Activated effector memory CD4-positive, alpha-beta T cell treated with Interleukin-2 at 50 U/mL for 16 hours (primary cell): ENCODE data around the gene ZNF324.
"Not testable (repeated sequence)": the region's sequence is repeated elsewhere in the genome, so short reads cannot be mapped to it uniquely, and the experiment has no call there.

Experiments used
- DNase-seq: peaks from one replicate; pipeline ENCODE4 v3.0.0-alpha.2; 2020

Gene ZNF324

GRCh38 chr19:58473775-58474174, 6.9 kb downstream of the ZNF324 start:
- DNase-seq: no peak

DNA sequence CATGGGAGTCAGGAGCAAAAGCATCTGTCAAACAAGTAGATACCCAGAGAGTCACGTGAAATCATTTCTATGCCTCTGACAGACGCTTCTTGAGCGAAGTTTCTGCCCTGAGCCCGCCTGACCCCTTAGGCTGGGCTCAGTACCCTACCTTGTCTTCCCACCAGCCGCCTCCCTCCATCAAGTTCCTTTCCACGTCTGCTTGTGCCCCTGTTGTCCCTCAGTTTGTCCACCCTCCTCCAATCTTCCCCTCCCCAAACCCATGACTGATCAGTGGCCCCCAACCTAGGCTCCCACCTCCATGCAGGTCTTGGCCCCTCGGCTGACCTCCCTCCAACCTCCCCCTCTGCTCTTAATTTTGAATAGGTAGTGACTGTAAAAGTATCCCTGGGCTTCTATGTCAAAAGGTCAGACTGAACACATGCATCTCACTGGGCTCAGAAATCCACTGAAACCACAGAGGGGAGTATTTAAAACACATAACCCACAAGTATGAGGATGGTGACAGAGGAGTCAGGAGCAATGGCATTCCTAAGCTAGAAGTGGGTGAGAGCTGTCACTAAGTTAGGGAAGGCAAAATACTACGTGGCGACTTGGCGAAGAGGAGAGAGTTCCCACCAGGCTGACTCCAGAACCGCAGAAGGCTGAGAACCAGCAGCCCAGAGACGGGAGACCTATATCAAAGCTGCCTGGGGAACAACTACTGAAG, 7.6 kb downstream of the ZNF324 start:
- DNase-seq: no peak

DNA sequence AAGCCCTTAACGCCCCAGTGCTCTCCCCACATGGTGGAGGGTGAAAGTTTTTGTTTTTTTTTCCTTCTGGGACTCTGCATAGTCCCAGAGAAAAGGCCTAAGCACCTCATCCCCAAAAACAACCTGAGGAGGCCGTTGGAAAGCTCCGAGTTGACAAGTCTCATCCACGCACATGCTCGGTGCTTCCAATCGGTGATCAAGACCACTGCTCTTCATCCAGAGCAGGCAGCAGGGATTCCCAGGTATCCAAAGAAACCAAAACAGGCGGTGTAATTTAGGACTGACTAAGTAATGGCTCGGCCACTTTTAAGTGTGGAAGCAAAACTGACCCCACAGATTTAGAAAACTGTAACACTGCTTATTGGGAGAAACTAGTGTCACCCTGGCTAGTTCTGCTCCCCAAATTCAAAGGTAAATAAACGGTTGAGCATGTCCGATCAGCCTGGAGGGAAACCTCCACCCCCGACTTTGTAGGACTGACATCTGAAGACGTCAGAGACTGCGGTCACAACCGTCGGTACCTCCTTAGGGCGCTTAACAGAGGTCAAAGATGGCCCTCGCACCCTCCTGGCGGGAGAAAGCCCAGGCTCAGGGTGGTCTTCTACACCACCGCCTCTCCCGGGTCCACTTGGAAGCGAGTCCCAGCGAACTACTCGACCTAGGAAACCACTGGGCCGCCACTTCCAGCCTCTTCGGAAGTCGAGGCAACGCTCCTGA, 8.3 kb downstream of the ZNF324 start:
- DNase-seq: no peak

GRCh38 chr19:58475714-58476497, 9.0 kb downstream of the ZNF324 start, which contains the start of gene ZNF446:
Gene ZNF446 (plus strand): TSS chr19:58476352. CDS start chr19:58477219, 867 bp downstream.
- peak; percentile 95 for DNase-seq

DNA sequence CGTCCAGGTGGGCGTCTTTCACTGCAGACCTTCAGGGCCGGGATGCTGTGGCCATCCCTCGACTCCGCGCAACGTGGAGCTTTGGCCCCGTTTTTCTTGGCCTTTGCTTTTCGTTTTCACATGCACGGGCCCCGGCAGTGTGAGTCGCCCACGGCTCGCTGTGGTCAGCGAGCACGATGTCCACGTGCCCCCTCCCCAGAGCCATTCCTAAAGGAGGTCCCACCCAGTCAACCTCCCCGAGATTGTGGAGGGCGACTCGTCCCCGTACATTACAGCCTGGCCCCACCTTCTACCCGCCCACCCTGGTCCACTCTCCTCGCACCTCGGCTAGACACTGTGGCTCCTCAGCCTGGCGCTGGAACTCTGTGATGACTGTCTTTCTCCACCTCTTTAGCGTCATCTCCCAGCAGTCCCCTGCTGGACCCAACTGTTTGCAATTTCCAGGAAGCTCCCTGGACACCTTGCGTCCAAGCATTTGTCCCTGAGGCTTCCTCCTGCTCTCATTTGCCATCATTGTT, 9.7 kb downstream of the ZNF324 start:
- no peak for DNase-seq

DNA sequence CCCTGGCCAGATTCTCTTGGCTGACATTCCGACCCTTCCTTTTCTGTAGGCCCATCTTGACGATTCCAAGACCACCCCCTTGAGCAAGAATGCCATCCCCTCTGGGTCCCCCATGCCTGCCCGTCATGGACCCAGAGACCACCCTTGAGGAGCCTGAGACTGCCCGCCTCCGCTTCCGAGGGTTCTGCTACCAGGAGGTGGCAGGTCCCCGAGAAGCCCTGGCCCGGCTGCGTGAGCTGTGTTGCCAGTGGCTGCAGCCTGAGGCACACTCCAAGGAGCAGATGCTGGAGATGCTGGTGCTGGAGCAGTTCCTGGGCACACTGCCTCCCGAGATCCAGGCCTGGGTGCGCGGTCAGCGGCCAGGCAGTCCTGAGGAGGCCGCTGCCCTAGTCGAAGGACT, 10.2 kb downstream of the ZNF324 start:
- no peak for DNase-seq

- no peak for DNase-seq
Measured at GRCh38 chr19:58477871-58478270, 11.0 kb downstream of the ZNF324 start.

GRCh38 chr19:58479303-58479702, 12.4 kb downstream of the ZNF324 start:
- no peak for DNase-seq

DNA sequence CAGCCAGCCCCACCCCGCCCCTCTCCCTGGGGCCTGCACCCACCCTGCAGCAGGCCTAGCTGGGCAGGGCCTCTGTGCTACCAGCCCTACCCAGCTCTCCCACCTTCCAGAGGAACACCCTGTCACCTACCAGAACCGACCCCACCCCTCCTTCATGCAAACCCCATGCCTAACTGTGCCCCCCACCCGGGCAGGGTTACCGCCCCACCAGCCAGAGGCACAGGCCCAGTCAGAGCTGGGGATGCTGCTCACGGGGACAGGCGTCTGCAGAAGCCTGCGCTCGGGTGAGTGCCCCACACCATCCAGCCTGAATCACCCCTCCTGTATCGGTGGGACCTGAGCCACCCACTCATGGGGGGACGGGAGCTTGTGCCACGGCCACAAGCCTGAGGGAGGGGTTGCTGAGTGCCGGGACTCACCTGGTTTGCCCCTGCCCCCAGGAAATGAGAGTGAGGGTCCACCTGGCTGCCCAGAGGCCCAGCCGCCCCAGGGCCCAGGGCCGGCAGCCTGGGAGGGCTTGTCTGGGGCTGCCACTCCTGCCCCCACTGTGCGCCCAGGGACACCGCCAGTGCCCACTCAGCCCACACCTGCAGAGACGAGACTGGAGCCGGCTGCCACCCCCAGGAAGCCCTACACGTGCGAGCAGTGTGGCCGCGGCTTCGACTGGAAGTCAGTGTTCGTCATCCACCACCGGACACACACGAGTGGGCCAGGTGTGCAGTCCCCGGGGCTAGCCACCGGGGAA, 13.0 kb downstream of the ZNF324 start:
- DNase-seq: no peak

DNA sequence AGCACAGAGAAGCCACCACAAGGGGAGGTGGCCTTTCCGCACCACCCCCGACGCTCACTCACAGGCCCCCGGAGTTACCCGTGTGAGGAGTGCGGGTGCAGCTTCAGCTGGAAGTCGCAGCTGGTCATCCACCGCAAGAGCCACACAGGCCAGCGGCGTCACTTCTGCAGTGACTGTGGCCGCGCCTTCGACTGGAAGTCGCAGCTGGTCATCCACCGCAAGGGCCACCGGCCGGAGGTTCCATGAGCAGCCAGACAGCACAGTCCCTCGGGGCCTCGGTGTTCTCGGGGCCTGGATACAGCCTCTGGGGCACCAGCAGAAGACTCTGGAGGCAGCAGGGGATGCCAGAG, 13.6 kb downstream of the ZNF324 start:
- no peak for DNase-seq

GRCh38 chr19:58480831-58481230, 14.0 kb downstream of the ZNF324 start:
- no peak for DNase-seq

GRCh38 chr19:58482372-58482771, 15.5 kb downstream of the ZNF324 start:
- no peak for DNase-seq

DNA sequence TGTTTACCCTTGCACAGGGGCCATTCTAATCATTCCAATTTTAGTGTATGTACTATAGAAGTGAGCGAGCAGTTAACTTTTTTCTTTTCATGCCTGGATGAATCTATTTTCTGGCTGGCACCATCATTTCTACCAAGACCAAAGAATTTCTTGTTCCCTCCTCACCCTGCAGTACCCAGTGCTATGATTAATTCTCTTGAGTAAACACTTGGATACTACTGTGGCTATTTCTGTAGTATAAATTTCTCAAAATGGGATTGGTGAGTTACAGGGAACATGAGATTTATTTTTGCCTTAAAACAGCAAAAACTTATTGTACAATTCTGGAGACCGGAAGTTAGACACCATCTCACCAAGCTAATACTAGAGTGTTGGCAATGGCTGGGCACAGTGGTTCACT, 16.9 kb downstream of the ZNF324 start:
- DNase-seq: no peak

GRCh38 chr19:58484349-58484748, 17.5 kb downstream of the ZNF324 start:
- DNase-seq: not testable (repeated sequence)

GRCh38 chr19:58491393-58491792, 24.5 kb downstream of the ZNF324 start:
- no peak for DNase-seq

DNA sequence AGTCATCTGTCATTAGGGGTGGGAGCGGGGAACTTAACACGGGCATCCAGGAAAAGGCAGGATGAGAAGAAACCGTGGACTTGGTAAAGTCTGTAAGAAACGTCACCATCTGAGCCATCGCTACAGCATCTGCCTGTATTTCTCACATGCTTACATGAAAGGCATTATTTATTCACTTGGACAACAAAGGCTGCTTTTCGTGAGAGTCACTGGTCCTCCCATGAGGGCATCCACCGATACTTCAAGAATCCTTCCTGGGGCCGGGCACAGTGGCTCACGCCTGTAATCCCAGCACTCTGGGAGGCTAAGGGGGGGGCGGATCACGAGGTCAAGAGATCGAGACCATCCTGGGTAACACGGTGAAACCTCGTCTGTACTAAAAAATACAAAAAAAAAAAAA, 25.4 kb downstream of the ZNF324 start:
- no peak for DNase-seq

- DNase-seq: no peak
Measured at GRCh38 chr19:58497634-58498170, 30.8 kb downstream of the ZNF324 start.

- DNase-seq: no peak
Measured at GRCh38 chr19:58498316-58499020, 31.6 kb downstream of the ZNF324 start.

- DNase-seq: peak; percentile 90
Measured at GRCh38 chr19:58499021-58499927, 32.4 kb downstream of the ZNF324 start.

DNA sequence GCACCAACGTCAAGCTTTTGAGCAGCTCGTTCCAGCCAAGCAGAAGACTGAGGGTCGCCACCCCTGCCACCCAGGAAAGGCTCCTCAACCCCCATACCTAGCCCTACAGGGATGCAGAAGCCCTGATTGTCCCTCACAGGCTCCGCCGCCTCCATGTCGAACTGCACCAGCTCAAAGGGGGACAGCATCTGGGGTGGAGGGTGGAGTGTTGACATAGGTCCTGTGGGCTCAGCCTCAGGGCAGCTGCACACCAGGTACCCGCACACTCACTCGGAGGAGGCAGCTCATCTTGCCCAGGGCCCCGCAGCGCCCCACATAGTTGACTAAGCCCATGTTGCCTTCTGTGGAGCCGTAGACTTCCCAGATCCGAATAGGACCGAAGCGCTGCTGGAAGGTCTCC, 33.4 kb downstream of the ZNF324 start:
- DNase-seq: no peak
